ENCODE measurements around the gene LRRC8B.

The LRRC8B gene

DNA sequence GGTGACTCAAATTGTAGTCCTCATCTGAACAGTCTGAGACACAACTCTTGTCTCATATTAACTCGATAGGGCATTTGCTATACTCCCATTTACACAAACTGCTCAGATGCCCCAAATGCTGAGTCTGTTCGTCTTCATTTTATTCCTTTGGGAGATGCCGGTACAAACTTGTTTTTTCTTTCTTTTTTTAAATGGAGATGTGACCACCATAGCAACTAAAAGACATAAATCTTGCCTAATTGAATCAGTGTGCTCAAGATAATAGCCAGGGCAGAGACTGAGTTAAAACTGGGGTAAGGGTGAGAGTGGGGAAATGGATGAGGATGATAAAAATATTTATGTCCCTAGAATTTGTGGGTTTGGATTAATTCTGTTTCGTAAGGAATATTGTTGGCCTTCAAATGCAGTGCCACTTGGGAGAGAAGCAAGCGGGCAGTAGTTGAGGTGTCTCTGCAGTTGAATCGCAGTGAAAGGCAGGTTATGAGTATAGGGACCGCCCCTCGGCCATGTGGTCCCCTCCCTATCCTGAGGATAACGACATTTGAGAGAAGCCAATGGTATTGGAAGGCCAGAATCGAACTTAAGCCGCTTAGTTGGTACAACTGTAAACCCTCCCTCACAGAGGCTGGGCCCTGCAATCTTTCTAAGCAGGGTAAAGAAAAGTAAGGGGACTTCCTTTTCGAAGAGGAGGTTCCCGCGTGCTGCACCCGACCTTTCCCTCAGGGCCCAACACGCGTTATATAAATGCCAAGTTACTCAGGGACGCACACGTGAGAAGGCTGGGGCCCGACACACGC lies 859 bp upstream of the LRRC8B start:
- in situ Hi-C loops (cut with MboI; ENCODE audit: low sequenced_read_pairs, unreplicated experiment), result loop anchor here (25.0 kb wide), 1 partner anchor 464 kb away; the partner anchor contains the start of gene ZNF326
- TF ChIP-seq CTCF (IDR thresholded peaks at IDR 0.05; ENCODE audit: borderline replicate concordance, control extremely low read depth, extremely low read depth, insufficient read depth, missing control alignments), result no peak
- DNase-seq (ENCODE audit: low spot score), result peak; percentile 59

- peak; percentile 65 for DNase-seq (ENCODE audit: low spot score)
- no peak for TF ChIP-seq CTCF (IDR thresholded peaks at IDR 0.05; ENCODE audit: borderline replicate concordance, control extremely low read depth, extremely low read depth, insufficient read depth, missing control alignments)
- in situ Hi-C loops (cut with MboI; ENCODE audit: low sequenced_read_pairs, unreplicated experiment), result no loop called here
Observed at GRCh38 chr1:89525169-89525855, 683 bp downstream of the LRRC8B start.

GRCh38 chr1:89527256-89527655 lies 2.6 kb downstream of the LRRC8B start:
- DNase-seq (ENCODE audit: low spot score), result no peak
- in situ Hi-C loops (cut with MboI; ENCODE audit: low sequenced_read_pairs, unreplicated experiment), result no loop called here
- no peak for TF ChIP-seq CTCF (IDR thresholded peaks at IDR 0.05; ENCODE audit: borderline replicate concordance, control extremely low read depth, extremely low read depth, insufficient read depth, missing control alignments)

DNA sequence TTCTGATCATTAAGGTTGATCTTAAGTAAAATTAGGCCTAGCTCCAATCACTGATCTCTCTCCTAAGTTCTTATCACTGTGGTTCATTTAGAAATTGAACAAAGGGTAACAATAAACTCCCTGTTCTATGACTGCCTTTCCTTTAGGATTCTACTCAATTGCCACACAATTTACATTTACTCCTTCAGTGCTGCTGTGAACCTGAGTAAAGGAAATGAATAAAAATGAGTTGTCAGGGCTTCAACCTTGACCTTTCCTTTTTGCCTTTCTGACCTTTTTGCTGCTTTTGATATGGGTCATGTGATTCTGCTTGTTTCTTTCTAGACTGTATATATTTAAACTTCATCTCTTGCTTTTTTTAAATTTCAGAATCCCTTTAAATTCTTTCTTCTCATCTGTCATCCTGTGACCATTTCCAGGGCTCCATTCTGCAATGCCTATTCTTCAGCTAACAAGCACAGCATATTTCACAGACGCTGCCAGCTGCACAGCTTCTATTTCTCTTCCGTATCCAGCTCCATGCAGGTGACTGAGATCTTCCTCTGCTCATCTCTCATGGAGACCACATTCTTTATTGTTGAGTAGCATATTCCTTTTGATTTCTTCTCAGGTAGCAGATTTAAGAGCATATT lies 3.2 kb downstream of the LRRC8B start:
- no peak for TF ChIP-seq CTCF (IDR thresholded peaks at IDR 0.05; ENCODE audit: borderline replicate concordance, control extremely low read depth, extremely low read depth, insufficient read depth, missing control alignments)
- in situ Hi-C loops (cut with MboI; ENCODE audit: low sequenced_read_pairs, unreplicated experiment), result no loop called here
- DNase-seq (ENCODE audit: low spot score), result no peak

DNA sequence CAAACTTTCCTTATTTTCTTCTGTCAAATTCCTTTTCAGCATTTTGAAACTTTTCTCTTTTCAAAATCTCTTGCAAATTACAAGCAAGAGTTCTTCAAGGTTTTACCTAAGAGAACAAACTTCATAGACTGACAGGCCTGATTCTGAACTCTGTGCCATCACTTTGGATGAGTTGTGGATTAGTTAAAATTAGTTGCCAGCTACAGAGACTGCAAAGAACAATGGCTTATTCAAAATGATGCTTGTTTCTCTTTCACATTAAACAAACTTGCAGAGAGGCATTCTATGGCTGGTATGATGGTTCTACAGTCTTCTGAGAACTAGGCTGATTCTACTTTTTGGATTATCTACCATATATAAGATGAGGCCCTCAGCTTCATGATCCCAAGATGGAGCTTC lies 3.8 kb downstream of the LRRC8B start:
- in situ Hi-C loops (cut with MboI; ENCODE audit: low sequenced_read_pairs, unreplicated experiment), result no loop called here
- TF ChIP-seq CTCF (IDR thresholded peaks at IDR 0.05; ENCODE audit: borderline replicate concordance, control extremely low read depth, extremely low read depth, insufficient read depth, missing control alignments), result no peak
- no peak for DNase-seq (ENCODE audit: low spot score)

GRCh38 chr1:89529196-89529595 lies 4.6 kb downstream of the LRRC8B start:
- in situ Hi-C loops (cut with MboI; ENCODE audit: low sequenced_read_pairs, unreplicated experiment), result no loop called here
- TF ChIP-seq CTCF (IDR thresholded peaks at IDR 0.05; ENCODE audit: borderline replicate concordance, control extremely low read depth, extremely low read depth, insufficient read depth, missing control alignments), result no peak
- no peak for DNase-seq (ENCODE audit: low spot score)
